ENCODE results near the gene ZSWIM5.

DNA sequence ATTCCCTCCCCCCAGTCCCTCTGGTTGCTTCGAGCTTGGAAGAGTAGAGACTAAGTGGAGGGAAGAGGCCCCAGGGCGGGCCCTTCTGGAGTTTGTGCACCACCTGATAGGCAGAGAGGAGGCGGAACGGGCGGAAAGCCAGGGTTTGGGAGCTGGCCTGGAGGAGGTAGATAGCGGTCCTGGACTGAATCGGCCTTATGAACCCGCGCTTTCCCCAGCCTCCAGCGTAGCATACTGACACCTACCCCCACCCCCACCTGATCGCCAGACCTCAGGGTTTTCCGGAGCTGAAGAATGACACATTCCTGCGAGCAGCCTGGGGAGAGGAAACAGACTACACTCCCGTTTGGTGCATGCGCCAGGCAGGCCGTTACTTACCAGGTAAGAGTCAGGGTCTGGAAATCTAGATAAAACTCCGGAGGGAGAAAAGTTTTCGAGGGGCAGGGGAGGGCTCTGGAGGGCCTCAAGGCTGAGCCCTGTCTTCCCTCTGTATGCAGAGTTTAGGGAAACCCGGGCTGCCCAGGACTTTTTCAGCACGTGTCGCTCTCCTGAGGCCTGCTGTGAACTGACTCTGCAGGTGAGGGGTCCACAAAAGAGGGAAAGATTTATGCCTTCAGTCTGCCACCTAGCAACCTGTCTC, 193.6 kb downstream of the ZSWIM5 start:
- TF ChIP-seq, protein P1, sequence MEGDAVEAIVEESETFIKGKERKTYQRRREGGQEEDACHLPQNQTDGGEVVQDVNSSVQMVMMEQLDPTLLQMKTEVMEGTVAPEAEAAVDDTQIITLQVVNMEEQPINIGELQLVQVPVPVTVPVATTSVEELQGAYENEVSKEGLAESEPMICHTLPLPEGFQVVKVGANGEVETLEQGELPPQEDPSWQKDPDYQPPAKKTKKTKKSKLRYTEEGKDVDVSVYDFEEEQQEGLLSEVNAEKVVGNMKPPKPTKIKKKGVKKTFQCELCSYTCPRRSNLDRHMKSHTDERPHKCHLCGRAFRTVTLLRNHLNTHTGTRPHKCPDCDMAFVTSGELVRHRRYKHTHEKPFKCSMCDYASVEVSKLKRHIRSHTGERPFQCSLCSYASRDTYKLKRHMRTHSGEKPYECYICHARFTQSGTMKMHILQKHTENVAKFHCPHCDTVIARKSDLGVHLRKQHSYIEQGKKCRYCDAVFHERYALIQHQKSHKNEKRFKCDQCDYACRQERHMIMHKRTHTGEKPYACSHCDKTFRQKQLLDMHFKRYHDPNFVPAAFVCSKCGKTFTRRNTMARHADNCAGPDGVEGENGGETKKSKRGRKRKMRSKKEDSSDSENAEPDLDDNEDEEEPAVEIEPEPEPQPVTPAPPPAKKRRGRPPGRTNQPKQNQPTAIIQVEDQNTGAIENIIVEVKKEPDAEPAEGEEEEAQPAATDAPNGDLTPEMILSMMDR (tag by site-specific recombination; IDR thresholded peaks at IDR 0.05): no peak
- TF ChIP-seq ZNF423 (tag by site-specific recombination; IDR thresholded peaks at IDR 0.05): no peak
- TF ChIP-seq, protein P2, sequence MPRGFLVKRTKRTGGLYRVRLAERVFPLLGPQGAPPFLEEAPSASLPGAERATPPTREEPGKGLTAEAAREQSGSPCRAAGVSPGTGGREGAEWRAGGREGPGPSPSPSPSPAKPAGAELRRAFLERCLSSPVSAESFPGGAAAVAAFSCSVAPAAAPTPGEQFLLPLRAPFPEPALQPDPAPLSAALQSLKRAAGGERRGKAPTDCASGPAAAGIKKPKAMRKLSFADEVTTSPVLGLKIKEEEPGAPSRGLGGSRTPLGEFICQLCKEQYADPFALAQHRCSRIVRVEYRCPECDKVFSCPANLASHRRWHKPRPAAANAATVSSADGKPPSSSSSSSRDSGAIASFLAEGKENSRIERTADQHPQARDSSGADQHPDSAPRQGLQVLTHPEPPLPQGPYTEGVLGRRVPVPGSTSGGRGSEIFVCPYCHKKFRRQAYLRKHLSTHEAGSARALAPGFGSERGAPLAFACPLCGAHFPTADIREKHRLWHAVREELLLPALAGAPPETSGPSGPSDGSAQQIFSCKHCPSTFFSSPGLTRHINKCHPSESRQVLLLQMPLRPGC (tag by site-specific recombination; IDR thresholded peaks at IDR 0.05): no peak

Data from HEK293 (cell line).